Stimulated activated CD4-positive, alpha-beta T cell treated with anti-CD3 and anti-CD28 coated beads, Interleukin-1b, Interleukin-23, amount 100 ng/mL, for 1 hour (primary cell): ENCODE data around the gene PARS2.

Source experiments
- DNase-seq, 2 donors: peaks; one replicate each; pipeline ENCODE4 v3.0.0-alpha.2; 2020; ENCODE audit warnings: low read depth in 2 of 2

PARS2 gene

GRCh38 chr1:54764133-54764921, at the start of gene PARS2:
TSS of gene PARS2 (minus strand) at chr1:54764523. CDS start at chr1:54759161, 5,362 bp downstream.
- DNase-seq: peak; percentile 87 to 92

GRCh38 chr1:54814126-54814498, 49.8 kb upstream of the PARS2 start:
- DNase-seq: no peak

GRCh38 chr1:54813485-54814125, 49.3 kb upstream of the PARS2 start:
- DNase-seq: no peak

- DNase-seq: no peak
Measured at GRCh38 chr1:54812801-54813484, 48.6 kb upstream of the PARS2 start.

GRCh38 chr1:54811739-54812655, 47.7 kb upstream of the PARS2 start:
- no peak for DNase-seq

- DNase-seq: no peak
Measured at GRCh38 chr1:54811066-54811465, 46.7 kb upstream of the PARS2 start.

GRCh38 chr1:54810153-54810942, 46.0 kb upstream of the PARS2 start:
- peak in 1 of 2 donors; percentile 52 for DNase-seq

- no peak for DNase-seq
Measured at GRCh38 chr1:54809496-54810074, 45.3 kb upstream of the PARS2 start.

- no peak for DNase-seq
Measured at GRCh38 chr1:54808443-54809207, 44.3 kb upstream of the PARS2 start.

GRCh38 chr1:54807756-54808155, 43.4 kb upstream of the PARS2 start:
- DNase-seq: no peak

GRCh38 chr1:54806931-54807611, 42.7 kb upstream of the PARS2 start:
- no peak for DNase-seq

GRCh38 chr1:54805981-54806381, 41.7 kb upstream of the PARS2 start:
- no peak for DNase-seq

GRCh38 chr1:54805466-54805865, 41.1 kb upstream of the PARS2 start:
- no peak for DNase-seq

- DNase-seq: no peak
Measured at GRCh38 chr1:54804471-54805132, 40.3 kb upstream of the PARS2 start.

GRCh38 chr1:54803761-54804470, 39.6 kb upstream of the PARS2 start:
- no peak for DNase-seq

GRCh38 chr1:54800899-54801759, 36.8 kb upstream of the PARS2 start, which contains the start of gene TTC22:
TSS of gene TTC22 (minus strand) at chr1:54801323. CDS start at chr1:54801163, 160 bp downstream.
- peak; percentile 23 to 38 for DNase-seq
